Stimulated activated CD4-positive, alpha-beta T cell treated with anti-CD3 and anti-CD28 coated beads, Interleukin-1b, Interleukin-23, amount 100 ng/mL, for 48 hours (primary cell): ENCODE measurements around the gene ERC2.

Experiments
- DNase-seq: peaks from one replicate; pipeline ENCODE4 v3.0.0-alpha.2; 2020

Gene ERC2

GRCh38 chr3:55812394-55813013 is 655.8 kb downstream of the ERC2 start:
- DNase-seq = no peak

GRCh38 chr3:55807210-55807609 is 661.1 kb downstream of the ERC2 start:
- no peak for DNase-seq

DNA sequence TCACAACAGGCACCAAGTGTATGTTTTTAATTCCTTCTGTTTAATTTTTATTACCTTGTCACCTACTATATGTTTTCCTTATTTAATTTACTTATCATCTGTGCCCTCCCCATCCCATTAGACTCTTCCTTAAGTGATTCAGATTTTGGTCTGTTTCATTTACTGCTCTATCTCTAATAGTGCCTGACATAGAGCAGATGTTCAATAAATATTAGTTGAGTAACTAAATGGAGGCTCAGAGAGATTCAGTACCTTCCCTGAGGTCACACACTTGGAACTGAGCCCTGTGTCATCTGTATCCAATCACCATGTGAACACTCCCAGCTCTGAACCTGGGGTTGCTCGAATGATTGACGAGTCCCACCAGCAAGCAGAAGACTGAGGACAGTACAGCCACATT is 663.1 kb downstream of the ERC2 start:
- no peak for DNase-seq

DNA sequence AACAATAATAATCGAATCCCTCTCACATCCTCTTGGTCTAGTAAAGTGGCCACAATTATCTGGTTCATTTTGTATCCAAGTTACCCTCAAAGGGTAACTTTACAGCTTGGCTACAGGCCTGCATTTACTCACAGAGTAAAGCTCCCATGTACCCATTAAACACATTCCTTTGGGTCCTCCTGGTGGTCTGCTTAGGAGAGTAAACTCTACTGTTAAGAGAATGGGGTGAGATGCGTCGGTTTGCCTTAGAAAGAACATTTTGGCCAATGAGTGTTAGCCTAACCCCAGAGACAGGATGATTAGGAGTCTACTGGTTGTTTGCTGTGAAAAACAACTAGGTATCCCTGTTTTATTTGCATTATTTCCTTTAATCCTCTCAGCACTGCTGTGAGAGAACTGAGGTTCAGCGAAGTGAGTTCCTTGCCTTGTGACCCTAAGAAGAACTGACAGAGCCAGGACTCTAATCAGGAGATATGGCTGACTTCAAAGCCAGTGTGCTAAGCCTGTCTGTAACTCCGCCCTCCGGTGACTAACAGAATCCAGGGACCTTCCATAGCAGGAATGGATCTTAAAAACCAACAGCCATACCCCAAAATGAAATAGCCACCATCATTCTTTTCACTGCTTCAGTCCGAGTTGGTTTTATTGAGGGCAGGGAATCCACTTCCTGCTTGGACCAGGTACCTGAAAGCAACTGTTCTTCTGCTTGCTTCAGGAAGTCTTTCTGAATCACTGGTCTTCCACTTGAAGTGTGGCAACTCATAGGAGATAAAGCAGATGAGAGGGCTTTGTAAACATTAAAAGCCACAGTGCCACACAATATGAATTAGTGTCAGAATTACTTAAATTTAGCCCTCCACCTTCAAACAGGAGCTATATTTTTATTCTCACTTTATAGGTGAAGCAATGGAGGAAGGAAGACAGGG is 663.8 kb downstream of the ERC2 start:
- DNase-seq = no peak

DNA sequence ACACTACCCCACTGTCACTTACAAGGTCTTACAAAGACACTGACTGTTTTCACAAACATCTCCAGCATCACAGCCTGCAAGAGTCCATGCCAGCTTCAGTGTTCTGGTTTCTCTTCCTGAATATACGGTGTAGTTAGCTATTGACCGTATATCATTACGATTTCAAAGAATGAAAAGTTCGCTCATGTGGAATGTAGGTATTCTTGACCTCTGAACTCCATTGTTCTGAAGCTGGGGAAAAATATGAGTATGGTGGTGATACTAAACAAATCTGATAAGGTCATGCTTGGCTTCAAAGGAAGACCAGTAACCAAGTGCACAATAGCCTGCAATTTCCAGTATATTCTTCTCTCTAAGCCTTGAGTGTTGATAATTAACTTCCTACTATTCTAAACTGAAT is 665.5 kb downstream of the ERC2 start:
- DNase-seq = no peak

DNA sequence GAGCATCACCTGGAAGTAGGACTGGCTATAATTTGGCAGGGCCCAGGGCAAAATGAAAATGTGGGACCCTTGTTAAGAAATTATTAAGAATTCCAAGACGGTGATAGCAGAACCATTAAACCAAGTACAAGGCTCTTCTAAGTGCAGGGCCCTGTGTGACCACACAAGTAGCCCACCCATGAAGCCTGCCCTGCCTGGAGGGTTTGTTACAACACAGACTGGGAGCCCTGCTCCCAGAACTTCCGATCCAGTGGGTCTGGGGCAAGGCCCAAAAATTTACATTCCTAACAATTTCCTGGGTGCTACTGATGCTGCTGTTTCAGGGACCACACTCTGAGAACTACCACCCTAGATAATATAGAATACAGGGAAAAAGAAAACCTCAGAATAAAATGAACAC is 666.6 kb downstream of the ERC2 start:
- DNase-seq = no peak

DNA sequence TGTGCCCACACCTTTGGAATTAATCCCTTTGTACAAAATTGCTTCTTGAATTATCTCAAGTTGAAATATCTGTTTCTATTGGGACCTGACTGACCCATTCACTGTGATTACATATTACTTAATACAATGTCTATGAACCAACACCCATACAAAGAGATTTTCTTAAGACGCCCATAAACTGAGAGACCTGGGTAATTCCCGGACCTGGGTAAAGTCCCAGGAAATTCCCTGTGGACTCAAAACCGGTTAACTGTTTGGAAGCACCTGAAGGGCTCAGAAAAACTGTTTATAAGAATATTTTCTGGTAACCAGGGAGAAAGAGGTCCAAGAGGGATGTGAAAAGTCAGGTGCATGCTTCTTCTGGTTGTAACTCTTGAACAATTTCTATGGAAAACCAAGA is 667.2 kb downstream of the ERC2 start:
- no peak for DNase-seq

GRCh38 chr3:55797775-55798174 is 670.5 kb downstream of the ERC2 start:
- no peak for DNase-seq

GRCh38 chr3:55797084-55797483 is 671.2 kb downstream of the ERC2 start:
- no peak for DNase-seq

GRCh38 chr3:55796533-55796932 is 671.7 kb downstream of the ERC2 start:
- DNase-seq = no peak

DNA sequence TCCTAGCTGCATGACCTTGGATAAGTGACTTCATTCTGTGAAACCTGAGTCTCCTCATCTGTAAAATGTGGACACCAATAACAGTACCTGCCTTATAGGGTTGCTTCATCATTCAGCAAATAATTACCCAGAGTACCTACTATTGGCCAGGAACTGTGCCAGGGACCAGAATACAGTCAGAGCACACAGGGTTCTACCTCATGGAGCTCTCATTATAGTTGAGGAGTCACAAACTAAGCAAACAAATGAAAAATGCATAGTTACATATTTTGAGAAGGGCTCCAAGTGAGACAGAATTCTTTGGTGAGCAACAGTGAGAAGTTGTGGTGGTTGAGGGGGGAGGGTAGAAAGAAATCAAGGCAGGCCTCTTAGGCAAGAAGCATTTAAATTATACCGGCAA is 672.5 kb downstream of the ERC2 start:
- no peak for DNase-seq

DNA sequence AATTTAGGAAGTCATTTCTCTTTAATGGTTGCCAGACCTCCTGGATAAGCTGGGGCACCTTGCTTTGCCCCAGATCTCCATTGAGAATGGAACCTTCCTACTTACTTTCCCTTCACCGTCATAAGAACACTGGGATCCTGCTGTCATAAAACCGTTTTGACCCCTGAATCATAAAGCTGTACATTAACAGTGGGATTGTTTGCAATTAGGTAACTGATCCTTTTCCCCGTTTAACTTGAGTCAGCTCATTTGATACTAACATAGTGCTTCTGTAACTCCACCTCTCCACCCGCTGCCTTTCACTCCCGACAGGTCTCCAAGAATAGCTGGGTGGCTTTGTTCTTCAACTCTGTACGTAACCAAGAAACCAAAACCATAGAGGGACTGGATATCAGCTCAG is 673.0 kb downstream of the ERC2 start:
- DNase-seq = no peak

DNA sequence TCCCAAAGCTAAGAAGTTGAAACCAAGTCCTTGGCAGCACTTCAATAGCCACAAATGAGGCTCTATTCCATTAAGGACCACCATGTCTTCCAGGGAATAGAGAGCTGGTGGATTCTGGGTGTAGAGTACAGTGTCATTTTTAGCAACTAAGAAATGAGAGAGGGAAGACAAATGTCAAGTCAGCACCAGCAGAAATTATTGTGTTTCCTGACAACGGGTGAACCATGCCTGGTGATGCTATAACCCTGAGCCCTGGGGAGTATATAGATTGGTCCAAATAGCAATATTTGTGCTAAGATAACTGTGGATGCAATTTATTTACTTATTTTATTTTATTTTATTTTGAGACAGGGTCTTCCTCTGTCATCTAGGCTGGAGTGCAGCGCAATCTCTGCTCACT is 675.5 kb downstream of the ERC2 start:
- no peak for DNase-seq

GRCh38 chr3:55792009-55792408 is 676.3 kb downstream of the ERC2 start:
- no peak for DNase-seq

DNA sequence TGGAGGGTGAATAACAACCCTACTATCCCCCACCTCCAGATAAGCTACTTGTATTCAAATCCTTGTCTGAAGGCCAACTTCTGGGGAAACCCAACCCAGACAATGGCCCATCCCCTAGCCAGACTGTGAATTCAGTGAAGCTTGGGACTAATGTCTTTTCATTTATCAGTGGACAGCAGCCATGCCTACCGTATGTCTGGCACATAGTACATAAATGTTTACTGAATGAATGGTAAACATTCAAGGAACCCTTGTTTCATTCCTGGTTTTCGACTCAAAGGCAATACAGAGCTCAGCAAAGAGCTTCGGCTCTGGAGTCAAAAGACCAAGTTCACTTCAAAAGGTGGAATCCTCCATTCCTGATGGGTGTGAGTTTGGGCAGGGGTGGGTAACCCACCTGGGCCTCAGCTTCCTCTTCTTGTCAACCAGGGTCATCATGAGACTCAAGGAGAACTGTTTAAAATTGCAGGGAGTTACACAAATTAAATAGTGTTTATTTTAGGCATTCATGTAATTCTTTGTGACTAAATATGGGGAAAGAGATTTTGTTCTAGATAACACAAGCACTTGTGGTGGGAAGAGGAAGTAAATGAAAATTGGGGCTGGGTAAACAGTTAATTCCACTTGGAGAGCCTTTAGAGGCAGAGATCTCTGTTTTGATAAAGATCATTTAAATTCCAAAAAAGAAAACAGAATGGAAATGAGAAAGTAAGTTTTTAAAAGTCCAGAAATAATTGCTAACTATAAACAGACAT is 677.5 kb downstream of the ERC2 start:
- DNase-seq = no peak

GRCh38 chr3:55789516-55789915 is 678.8 kb downstream of the ERC2 start:
- DNase-seq = no peak

- no peak for DNase-seq
Observed at GRCh38 chr3:55782807-55783206, 685.5 kb downstream of the ERC2 start.

- DNase-seq = no peak
Observed at GRCh38 chr3:55782351-55782750, 685.9 kb downstream of the ERC2 start.

DNA sequence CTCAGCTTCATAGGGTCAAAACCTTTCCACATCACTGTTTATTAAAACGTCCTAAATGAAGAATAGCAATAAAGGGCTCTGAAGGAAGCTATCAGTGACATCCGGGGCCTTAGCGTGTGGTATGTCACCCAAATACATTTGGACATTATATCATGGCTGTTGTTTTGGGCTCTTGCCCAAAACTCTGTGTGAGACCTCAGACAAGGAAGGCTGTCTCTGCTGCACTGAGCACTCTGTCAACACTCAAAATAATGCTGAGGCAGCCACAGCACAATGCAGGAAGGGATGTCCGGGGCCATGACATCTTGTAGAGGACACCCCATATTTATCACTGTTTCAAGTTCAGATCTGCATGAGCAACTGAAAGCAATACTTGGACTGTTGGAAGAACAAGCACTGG is 687.4 kb downstream of the ERC2 start:
- DNase-seq = no peak

GRCh38 chr3:55779543-55779942 is 688.7 kb downstream of the ERC2 start:
- DNase-seq = no peak

- no peak for DNase-seq
Observed at GRCh38 chr3:55775366-55776154, 692.7 kb downstream of the ERC2 start.

DNA sequence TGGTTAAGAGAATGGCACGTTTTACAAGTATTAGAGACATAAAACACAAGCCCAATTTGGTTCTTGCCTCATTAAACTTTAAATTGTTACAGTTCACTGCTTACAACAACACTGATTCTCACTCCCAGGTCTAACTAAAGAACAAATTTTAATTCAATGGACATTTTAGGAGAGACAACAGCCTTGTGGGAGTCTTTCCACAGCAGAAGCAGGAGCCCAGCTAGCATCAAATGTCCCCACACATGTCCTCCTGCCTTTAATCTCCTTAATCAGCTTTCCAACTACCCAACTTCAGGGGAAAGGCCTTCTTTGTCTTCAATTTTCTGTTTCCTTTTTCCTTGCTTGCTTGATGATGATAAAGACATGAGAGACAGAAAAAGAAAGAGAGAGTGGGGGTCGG is 693.4 kb downstream of the ERC2 start:
- DNase-seq = no peak

DNA sequence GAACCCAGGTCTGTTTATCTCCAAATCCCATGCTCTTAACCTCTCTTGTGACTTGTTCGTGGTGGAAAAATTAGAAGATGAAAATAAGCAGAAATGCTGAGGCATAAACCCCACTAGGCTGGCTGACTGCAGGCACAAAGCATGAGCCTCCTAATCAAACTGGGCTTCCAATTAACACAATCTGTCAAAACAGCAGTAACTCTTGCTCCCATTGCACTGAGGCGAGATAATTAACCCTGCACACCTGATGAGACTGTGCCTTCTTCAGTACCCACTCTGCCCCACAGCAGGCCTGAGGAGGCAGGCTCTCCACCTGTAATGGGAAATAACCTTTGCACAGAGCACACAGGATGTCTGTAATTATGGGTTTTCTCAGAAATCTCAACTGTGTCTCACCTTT is 696.8 kb downstream of the ERC2 start:
- DNase-seq = no peak
